Caco-2 (cell line): ENCODE measurements around the gene PCBP3. TPM values are rescaled to one million over a fixed set of nuclear protein-coding genes. Genes with fewer than 3 reads are reported as not detected.

Experiments used
- BruUV-seq: library from RNA; stranded (reverse); fragments of 400-500 nt; replicated peaks from 2 replicates; lab custom pipeline; 2021; lab: Mats Ljungman, UMichigan
- CTCF ChIA-PET: fragments of 300-600 bp; sonication (Branson Sonifier 250); formaldehyde crosslinking; loops from one replicate; lab custom pipeline; 2022; ENCODE audit warnings: antibody characterized with exemption; lab: Charles Lee
- POLR2A ChIA-PET: fragments of 300-600 bp; sonication (Branson Sonifier 250); formaldehyde crosslinking; loops from one replicate; lab custom pipeline; 2022; ENCODE audit warnings: antibody characterized with exemption; lab: Charles Lee
- DNase-seq, 2 experiments: peaks; one replicate each; pipeline versions ENCODE4 v3.0.0 to v3.0.0-alpha.2; 2020 to 2022
- H3K27me3 ChIP-seq: replicated peaks from 2 replicates; pipeline ENCODE4 v1.6.0; 2011; ENCODE audit warnings: low read length; ENCODE audit not compliant: control insufficient read depth, insufficient read depth
- H3K36me3 ChIP-seq: 2 replicates; pipeline ENCODE4 v1.5.1; 2011; ENCODE audit warnings: low read length; ENCODE audit not compliant: control insufficient read depth, insufficient read depth
- H3K4me1 ChIP-seq: fragments of 250-450 bp; sonication (Bioruptor Pico); 2 replicates; pipeline ENCODE4 v1.5.1; 2020; ENCODE audit warnings: mild to moderate bottlenecking
- H3K4me3 ChIP-seq: 2 replicates; pipeline ENCODE4 v1.5.1; 2011; ENCODE audit warnings: low read depth, mild to moderate bottlenecking, control low read depth, low read length
- H3K9me3 ChIP-seq: fragments of 250-450 bp; sonication (Bioruptor Pico); 2 replicates; pipeline ENCODE4 v1.5.1; 2020; ENCODE audit warnings: mild to moderate bottlenecking, moderate library complexity
- H3K27ac Mint-ChIP-seq: one replicate; pipeline ENCODE4 v1.8.0; 2022; ENCODE audit warnings: mixed read lengths; ENCODE audit not compliant: unreplicated experiment
- H3K27me3 Mint-ChIP-seq: one replicate; pipeline ENCODE4 v1.8.0; 2022; ENCODE audit warnings: mixed read lengths; ENCODE audit not compliant: insufficient read depth, unreplicated experiment
- H3K36me3 Mint-ChIP-seq: one replicate; pipeline ENCODE4 v1.8.0; 2022; ENCODE audit warnings: mild to moderate bottlenecking, mixed read lengths; ENCODE audit not compliant: insufficient read depth, unreplicated experiment
- H3K4me1 Mint-ChIP-seq: one replicate; pipeline ENCODE4 v1.8.0; 2022; ENCODE audit warnings: low read depth, mixed read lengths; ENCODE audit not compliant: unreplicated experiment
- H3K4me3 Mint-ChIP-seq: one replicate; pipeline ENCODE4 v1.8.0; 2022; ENCODE audit warnings: mild to moderate bottlenecking, moderate library complexity, mixed read lengths; ENCODE audit not compliant: unreplicated experiment
- H3K9me3 Mint-ChIP-seq: one replicate; pipeline ENCODE4 v1.8.0; 2022; ENCODE audit warnings: mixed read lengths; ENCODE audit not compliant: unreplicated experiment
- CTCF ChIP-seq, 2 experiments: fragments of 200-600 bp in 1 of 2; IDR thresholded peaks; 1 replicate in 1 of 2; 2 replicates in 1 of 2; pipeline versions ENCODE4 v1.5.1 to v1.8.0; 2011 to 2022; ENCODE audit warnings: antibody characterized with exemption in 1 of 2, control low read depth in 1 of 2, inconsistent platforms in 1 of 2, low read depth in 1 of 2, low read length in 1 of 2, mild to moderate bottlenecking in 1 of 2, moderate library complexity in 1 of 2; ENCODE audit not compliant: insufficient read depth in 1 of 2, severe bottlenecking in 1 of 2, unreplicated experiment in 1 of 2
- intact Hi-C: fragments of 100-400 bp; cut with micrococcal nuclease; formaldehyde crosslinking; loops from one replicate; pipeline ENCODE4 v1.10.0; 2022; ENCODE audit not compliant: unreplicated experiment
- total RNA-seq: library from RNA; stranded (reverse); gene quantifications from 2 replicates; pipeline ENCODE4 v1.2.3, GENCODE V29; 2022

The PCBP3 gene
- total RNA-seq, 1 experiment from 2014 or later: 0.75 TPM

DNA sequence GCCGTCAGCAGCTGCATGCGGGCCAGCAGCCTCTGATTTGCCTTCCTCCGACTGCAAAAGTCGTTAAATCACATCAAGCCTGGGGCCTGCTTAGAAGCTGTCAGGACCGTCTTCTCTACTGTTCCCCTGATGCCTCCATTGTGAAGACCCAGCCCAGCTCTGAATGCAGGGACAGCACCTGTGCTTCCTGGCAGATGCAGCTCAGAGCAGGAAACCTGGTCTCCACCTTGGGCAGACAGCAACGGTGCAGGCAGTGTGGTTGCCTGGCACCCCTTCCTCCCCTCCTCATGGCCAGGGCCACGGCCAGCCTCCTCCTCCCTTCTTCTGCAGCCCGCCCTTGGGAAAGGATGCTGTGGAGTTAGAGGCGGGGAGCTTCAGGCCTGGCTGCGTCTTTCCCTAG is 245.7 kb downstream of the PCBP3 start:
- peak in 1 of 2 experiments; percentile 18 for DNase-seq

GRCh38 chr21:45889961-45890360 is 246.4 kb downstream of the PCBP3 start:
- Mint-ChIP-seq H3K36me3 (no peaks in the 10 kb centered on the region), H3K27me3 (peaks cover 11% of the 10 kb centered on the region), H3K27ac (no peak overlapping the region), H3K4me3 (no peak overlapping the region), H3K9me3 (no peaks in the 10 kb centered on the region), H3K4me1 (no peaks in the 10 kb centered on the region)
- BruUV-seq: no TSS peak
- H3K4me1 ChIP-seq: no peaks in the 10 kb centered on the region
- peak in 1 of 2 experiments; percentile 26 for DNase-seq
- H3K9me3 ChIP-seq: no peaks in the 10 kb centered on the region
- intact Hi-C loops: loop anchor here (5.0 kb wide), 1 partner anchor 633 kb away; no protein-coding TSS in a partner anchor
- no peak for TF ChIP-seq CTCF (IDR thresholded peaks at IDR 0.05; ENCODE audit: insufficient read depth in 1 of 2, low read depth in 1 of 2, low read length in 1 of 2, severe bottlenecking in 1 of 2, unreplicated experiment in 1 of 2)
- H3K27me3 ChIP-seq: no peaks in the 10 kb centered on the region
- no peaks in the 10 kb centered on the region for H3K36me3 ChIP-seq
- ChIA-PET POLR2A (no interaction called here), CTCF (no interaction called here)
- no peak overlapping the region for H3K4me3 ChIP-seq

More for the DNA sequence above, 245.7 kb downstream of the PCBP3 start:
- no peak overlapping the region for H3K4me3 Mint-ChIP-seq
- TF ChIP-seq CTCF (IDR thresholded peaks at IDR 0.05; ENCODE audit: insufficient read depth in 1 of 2, low read depth in 1 of 2, low read length in 1 of 2, severe bottlenecking in 1 of 2, unreplicated experiment in 1 of 2): no peak
- H3K4me1 ChIP-seq: no peaks in the 10 kb centered on the region
- peaks cover 12% of the 10 kb centered on the region for H3K27me3 Mint-ChIP-seq
- H3K4me1 Mint-ChIP-seq: no peaks in the 10 kb centered on the region
- ChIA-PET CTCF (interaction anchor here (0.6 kb wide), 1 partner anchor 939 kb away, joined by 3 read pairs; no protein-coding TSS in a partner anchor), POLR2A (interaction anchor here (0.6 kb wide), 1 partner anchor 433 kb away, joined by 3 read pairs; no protein-coding TSS in a partner anchor)
- intact Hi-C loops: no loop called here
- H3K27me3 ChIP-seq: no peaks in the 10 kb centered on the region
- no peak overlapping the region for H3K27ac Mint-ChIP-seq
- no peaks in the 10 kb centered on the region for H3K36me3 Mint-ChIP-seq
- no peaks in the 10 kb centered on the region for H3K9me3 ChIP-seq
- no peaks in the 10 kb centered on the region for H3K9me3 Mint-ChIP-seq
- H3K36me3 ChIP-seq: no peaks in the 10 kb centered on the region
- H3K4me3 ChIP-seq: no peak overlapping the region
- BruUV-seq: no TSS peak

GRCh38 chr21:45891388-45892155 is 248.0 kb downstream of the PCBP3 start:
- Mint-ChIP-seq H3K9me3 (no peaks in the 10 kb centered on the region), H3K27me3 (peaks cover 5% of the 10 kb centered on the region), H3K4me3 (no peak overlapping the region), H3K36me3 (no peaks in the 10 kb centered on the region), H3K4me1 (no peaks in the 10 kb centered on the region), H3K27ac (no peak overlapping the region)
- no TSS peak for BruUV-seq
- ChIA-PET CTCF (no interaction called here), POLR2A (no interaction called here)
- DNase-seq: peak in 1 of 2 experiments; percentile 31
- Histone ChIP-seq H3K27me3 (no peaks in the 10 kb centered on the region), H3K9me3 (no peaks in the 10 kb centered on the region), H3K4me3 (no peak overlapping the region), H3K36me3 (no peaks in the 10 kb centered on the region), H3K4me1 (no peaks in the 10 kb centered on the region)
- intact Hi-C loops: loop anchor here (5.0 kb wide), 1 partner anchor 634 kb away; no protein-coding TSS in a partner anchor
- TF ChIP-seq CTCF (IDR thresholded peaks at IDR 0.05; ENCODE audit: insufficient read depth in 1 of 2, low read depth in 1 of 2, low read length in 1 of 2, severe bottlenecking in 1 of 2, unreplicated experiment in 1 of 2): no peak
